GM12872 (cell line): ENCODE results near the gene RUNX3.

Experiments used
- TF ChIP-seq, protein P1 (sequence below): IDR thresholded peaks from 3 replicates; pipeline ENCODE4 v1.5.1; 2011; ENCODE audit warnings: low read depth, mild to moderate bottlenecking, low read length, moderate library complexity; ENCODE audit not compliant: insufficient read depth

Gene RUNX3

DNA sequence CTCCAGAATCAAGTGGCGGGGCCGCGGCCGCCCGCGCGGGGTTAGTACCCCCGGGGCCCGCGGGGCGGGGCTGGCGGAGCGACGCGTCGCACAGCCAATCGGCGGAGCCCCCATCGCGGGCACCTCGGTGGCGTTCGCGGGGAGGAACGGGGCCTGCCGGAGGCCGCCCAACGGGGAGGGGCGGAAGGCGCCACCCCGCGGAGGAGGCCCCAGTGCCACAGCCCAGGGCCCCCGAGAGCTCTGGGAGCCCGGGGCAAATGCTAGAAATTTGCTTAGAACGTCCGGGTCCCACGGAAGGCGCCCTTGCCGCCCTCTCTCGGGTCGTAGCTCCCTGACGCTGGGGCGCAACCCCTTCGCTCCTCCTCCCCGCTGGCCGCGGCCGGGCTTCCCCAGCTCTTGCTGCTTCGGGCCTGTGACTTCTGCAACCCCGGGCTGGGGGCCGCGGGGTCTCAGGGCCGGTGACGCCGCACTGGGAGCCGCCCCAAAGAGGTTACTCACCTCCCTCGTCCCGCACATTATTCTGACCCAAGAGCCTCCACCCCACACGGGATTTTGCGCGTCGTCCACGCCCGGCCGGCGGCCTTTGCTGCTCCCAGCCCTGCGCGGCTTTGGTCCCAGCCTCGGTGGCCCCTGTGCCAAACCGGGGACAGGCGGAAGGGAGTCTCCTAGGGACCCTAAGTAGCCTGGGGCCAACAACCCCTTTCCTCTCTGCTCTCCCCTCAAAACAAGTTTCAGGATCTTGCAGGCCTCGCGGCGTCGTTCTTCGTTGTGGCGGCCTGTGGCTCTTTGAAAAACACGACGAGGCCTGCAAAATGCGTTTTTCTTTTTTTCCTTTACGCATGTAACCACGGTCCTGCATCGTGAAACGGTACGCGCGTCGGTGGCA lies at the start of gene RUNX3:
Gene RUNX3 (minus strand): TSS at position 17 of the 886 bp plus-strand sequence. CDS start 408 bp downstream, outside the sequence.
- TF ChIP-seq, protein P1, sequence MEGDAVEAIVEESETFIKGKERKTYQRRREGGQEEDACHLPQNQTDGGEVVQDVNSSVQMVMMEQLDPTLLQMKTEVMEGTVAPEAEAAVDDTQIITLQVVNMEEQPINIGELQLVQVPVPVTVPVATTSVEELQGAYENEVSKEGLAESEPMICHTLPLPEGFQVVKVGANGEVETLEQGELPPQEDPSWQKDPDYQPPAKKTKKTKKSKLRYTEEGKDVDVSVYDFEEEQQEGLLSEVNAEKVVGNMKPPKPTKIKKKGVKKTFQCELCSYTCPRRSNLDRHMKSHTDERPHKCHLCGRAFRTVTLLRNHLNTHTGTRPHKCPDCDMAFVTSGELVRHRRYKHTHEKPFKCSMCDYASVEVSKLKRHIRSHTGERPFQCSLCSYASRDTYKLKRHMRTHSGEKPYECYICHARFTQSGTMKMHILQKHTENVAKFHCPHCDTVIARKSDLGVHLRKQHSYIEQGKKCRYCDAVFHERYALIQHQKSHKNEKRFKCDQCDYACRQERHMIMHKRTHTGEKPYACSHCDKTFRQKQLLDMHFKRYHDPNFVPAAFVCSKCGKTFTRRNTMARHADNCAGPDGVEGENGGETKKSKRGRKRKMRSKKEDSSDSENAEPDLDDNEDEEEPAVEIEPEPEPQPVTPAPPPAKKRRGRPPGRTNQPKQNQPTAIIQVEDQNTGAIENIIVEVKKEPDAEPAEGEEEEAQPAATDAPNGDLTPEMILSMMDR = peak; percentile 26; the same call in 2 of the 3 replicates

DNA sequence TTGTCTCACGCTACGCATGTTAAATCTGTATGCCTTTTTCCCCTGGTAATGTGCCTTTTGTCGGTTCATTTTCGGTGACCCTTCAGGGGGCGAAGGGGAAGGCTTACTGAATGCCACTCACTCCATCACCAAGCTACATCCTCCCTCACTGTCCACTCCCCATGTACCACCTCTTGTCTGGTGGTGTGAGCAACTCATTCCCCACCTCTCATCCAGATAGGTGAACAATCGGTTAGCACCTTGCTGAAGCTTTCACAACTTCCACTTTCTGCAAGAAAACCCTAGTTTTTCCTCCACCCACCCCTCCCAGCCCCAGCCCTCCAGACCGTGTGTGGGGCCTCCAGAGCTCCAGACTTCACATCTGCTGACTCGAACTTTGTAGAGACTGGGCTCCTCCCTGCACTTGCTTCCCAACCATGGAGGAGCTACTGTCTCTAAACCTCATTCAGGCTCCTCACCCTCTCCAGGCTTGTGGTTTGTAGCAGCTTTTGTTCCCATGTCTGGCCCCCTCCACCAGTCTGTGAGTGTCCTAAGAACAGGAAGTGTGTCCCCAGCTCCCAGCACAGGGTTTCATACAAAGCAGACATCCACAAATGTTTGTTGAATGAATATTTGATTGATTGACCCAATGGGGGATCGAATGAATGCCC lies 48.4 kb upstream of the RUNX3 start:
- TF ChIP-seq, protein P1 = no peak

DNA sequence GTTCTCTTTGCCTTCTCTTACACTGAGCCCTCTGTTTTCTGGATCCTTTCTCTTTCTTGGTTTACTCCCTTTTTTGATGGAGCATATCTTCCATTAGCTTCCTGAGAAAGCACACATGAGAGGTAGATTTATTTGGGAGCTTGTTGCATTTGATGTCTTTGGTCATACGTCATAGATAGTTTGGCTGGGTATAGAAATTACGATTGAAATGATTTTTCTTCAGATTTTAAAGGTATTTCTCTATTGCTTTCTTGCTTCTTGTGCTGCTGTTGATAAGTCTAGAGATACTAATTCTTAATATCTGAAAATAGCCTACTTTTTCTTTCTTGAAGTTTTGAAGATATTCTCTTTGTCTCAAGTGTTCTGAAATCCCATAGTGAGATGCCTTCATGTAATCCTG lies 45.3 kb upstream of the RUNX3 start:
- TF ChIP-seq, protein P1 = no peak

DNA sequence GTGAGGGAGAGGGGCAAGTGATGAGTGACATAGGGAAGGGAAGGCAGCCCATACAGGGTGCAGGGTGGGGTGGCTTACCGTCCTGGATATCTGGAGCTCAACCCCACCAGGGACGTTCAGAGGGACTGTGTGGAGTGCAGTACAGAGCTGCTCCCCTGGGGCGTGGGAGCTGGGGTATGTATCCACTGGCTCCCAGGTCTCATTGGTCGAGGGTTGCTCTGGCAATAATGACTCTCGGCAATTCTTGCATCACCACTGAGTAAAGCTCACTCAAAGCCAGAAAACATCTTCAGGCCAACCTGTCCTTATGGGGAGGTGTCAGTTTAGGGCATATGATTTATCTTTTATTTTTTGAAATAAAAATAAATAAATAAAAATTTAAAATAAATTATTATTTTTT lies 43.2 kb upstream of the RUNX3 start:
- TF ChIP-seq, protein P1 = no peak

DNA sequence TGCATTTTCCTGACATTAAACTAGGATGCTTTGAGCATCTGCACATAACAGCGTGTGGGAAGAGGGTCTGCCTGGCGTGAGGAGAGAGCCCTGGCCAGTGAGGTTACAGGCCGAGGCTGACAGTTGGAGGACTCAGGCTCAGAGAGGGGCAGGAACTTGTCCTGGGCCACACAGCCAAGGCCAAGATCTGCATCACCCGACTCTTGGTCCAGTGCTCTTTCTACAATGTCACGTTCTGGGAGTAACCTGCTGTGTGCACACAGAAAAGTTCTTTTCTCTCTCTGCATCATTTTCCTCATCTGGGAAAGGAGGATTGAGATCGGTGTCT lies 42.8 kb upstream of the RUNX3 start:
- TF ChIP-seq, protein P1 = no peak

DNA sequence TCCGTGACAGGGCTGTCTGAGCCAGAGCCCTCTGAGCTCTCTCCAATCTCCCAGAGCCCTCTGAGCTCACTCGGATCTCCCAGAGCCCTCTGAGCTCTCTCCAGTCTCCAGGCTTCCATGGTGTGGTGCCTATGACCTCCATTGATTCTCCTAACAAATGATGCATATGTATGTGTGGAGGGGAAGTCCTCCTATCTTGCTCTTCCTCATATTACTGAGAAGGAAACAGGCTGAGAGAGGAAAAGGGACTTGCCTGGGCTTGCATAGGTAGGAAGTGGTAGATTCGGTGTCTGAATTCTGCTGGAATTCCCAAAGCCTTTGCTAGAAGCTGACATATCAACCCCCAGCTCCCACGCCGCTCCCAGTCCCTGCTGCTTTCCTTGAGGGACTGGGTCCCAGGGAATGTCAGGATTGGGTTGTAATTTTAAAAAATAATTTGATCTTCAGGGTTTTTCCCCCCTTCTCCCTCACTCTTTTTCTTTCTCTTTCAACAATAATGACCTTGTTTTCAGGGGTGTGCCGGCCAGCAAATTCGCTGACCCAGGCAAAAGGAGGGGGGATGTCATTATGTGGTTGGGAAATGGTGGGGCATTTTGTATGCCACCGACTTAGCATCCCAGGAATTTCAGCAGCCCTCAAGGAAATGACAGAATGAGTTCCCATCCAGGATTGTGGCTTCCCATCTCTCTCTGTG lies 42.3 kb upstream of the RUNX3 start:
- TF ChIP-seq, protein P1 = no peak
